Sigmoid colon (tissue), 4 donors: ENCODE results near the gene MAST2.

Experiments
- EP300 ChIP-seq, 4 donors: sonication (generic); formaldehyde crosslinking; IDR thresholded peaks; one replicate each; pipeline ENCODE4 v1.6.1; 2017; ENCODE audit warnings: antibody characterized with exemption in 4 of 4
- POLR2AphosphoS5 ChIP-seq, 4 donors: sonication (generic); formaldehyde crosslinking; IDR thresholded peaks; one replicate each; pipeline ENCODE4 v1.6.1; 2017; ENCODE audit warnings: antibody characterized with exemption in 4 of 4
- TF ChIP-seq, protein P1 (sequence below), 4 experiments: fragments of 450-650 bp in 3 of 4; fragments of 200-600 bp in 1 of 4; IDR thresholded peaks; one replicate each; pipeline ENCODE4 v1.5.1; 2016 to 2019; ENCODE audit warnings: antibody characterized with exemption in 4 of 4, mild to moderate bottlenecking in 3 of 4, moderate library complexity in 2 of 4

DNA sequence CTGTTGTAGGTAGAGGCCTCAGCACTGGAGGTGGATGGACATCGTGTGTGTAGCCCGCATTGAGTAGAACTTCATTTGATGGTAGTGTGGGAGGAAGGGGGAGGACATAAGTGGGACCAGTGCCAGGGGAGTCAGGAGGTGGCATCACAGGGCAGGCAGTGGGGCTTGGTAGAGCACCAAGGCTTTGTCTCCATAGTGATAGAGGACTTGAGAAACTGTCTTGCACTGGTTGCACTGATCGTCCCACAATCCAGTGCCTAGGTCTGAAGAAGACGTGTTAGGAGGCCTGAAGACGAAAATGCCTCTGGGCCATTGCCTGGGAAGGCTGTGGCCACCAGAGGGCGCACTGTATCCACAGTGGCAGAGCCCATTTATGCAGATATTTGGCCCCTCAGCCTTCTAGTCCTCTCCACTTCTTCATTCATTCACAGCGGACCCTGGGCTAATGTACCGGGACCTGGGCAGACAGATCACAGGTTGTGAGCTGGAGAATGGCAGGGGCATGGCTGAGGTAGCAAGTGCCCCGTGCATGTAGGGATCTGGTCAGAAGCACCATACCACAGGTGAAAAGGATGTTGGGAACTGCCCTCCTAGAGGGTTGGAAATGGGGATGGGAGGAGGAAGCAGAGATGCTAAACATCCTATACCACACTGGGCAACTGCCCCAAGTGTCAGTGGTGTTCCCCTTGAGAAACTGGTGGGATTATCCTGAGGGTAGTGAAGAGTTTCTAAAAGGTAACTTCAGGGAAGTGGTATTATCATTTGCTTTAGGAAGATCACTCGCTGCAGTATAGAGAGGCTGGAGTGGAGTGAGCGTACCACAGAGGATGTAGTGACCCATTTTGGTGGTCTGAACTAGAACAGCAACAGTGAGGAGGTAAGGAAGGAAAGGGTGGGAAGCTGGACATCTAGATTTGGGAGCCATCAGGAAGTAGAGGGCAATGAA, 233.8 kb downstream of the MAST2 start:
- TF ChIP-seq, protein P1, sequence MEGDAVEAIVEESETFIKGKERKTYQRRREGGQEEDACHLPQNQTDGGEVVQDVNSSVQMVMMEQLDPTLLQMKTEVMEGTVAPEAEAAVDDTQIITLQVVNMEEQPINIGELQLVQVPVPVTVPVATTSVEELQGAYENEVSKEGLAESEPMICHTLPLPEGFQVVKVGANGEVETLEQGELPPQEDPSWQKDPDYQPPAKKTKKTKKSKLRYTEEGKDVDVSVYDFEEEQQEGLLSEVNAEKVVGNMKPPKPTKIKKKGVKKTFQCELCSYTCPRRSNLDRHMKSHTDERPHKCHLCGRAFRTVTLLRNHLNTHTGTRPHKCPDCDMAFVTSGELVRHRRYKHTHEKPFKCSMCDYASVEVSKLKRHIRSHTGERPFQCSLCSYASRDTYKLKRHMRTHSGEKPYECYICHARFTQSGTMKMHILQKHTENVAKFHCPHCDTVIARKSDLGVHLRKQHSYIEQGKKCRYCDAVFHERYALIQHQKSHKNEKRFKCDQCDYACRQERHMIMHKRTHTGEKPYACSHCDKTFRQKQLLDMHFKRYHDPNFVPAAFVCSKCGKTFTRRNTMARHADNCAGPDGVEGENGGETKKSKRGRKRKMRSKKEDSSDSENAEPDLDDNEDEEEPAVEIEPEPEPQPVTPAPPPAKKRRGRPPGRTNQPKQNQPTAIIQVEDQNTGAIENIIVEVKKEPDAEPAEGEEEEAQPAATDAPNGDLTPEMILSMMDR (IDR thresholded peaks at IDR 0.05): peak; percentile 79 to 95 (median 95)
- TF ChIP-seq EP300 (IDR thresholded peaks at IDR 0.05) (no peak), POLR2AphosphoS5 (IDR thresholded peaks at IDR 0.05) (peak in 2 of 4 donors; percentile 39 to 55)
